H9 (cell line): Measurements from ENCODE around the gene NHSL1. TPM values are rescaled to one million over a fixed set of nuclear protein-coding genes. Genes with fewer than 3 reads are reported as not detected.

Experiments
- DNase-seq: peaks from one replicate; pipeline ENCODE4 v3.0.0-alpha.2; 2017
- H2AFZ ChIP-seq: one replicate; pipeline ENCODE4 v1.6.1; 2013; ENCODE audit warnings: mild to moderate bottlenecking, low read length, control low read depth, moderate library complexity
- H2AK5ac ChIP-seq: 2 replicates; pipeline ENCODE4 v1.6.1; 2013; ENCODE audit warnings: low read length, control low read depth, mixed read lengths; ENCODE audit not compliant: insufficient read length
- H2BK120ac ChIP-seq: one replicate; pipeline ENCODE4 v1.6.1; 2013; ENCODE audit warnings: low read depth, mild to moderate bottlenecking, low read length, control low read depth, inconsistent platforms; ENCODE audit not compliant: poor library complexity, severe bottlenecking
- H2BK12ac ChIP-seq: 2 replicates; pipeline ENCODE4 v1.6.1; 2013; ENCODE audit warnings: low read length, control low read depth, mixed read lengths, low read depth; ENCODE audit not compliant: insufficient read length
- H2BK15ac ChIP-seq: 2 replicates; pipeline ENCODE4 v1.6.1; 2013; ENCODE audit warnings: low read depth, low read length, control low read depth
- H2BK20ac ChIP-seq: one replicate; pipeline ENCODE4 v1.6.1; 2013; ENCODE audit warnings: low read depth, mild to moderate bottlenecking, low read length, control low read depth, inconsistent platforms; ENCODE audit not compliant: poor library complexity, severe bottlenecking
- H2BK5ac ChIP-seq: 2 replicates; pipeline ENCODE4 v1.6.1; 2013; ENCODE audit warnings: low read length, control low read depth, mixed read lengths; ENCODE audit not compliant: insufficient read length
- H3K14ac ChIP-seq: 2 replicates; pipeline ENCODE4 v1.6.1; 2013; ENCODE audit warnings: low read length, control low read depth; ENCODE audit not compliant: insufficient read depth
- H3K18ac ChIP-seq: 2 replicates; pipeline ENCODE4 v1.6.1; 2013; ENCODE audit warnings: low read depth, mild to moderate bottlenecking, mixed read lengths, low read length, control low read depth; ENCODE audit not compliant: insufficient read length
- H3K23ac ChIP-seq: 2 replicates; pipeline ENCODE4 v1.6.1; 2013; ENCODE audit warnings: low read length, control low read depth, mixed read lengths, low read depth; ENCODE audit not compliant: insufficient read length
- H3K23me2 ChIP-seq: 2 replicates; pipeline ENCODE4 v1.6.1; 2013; ENCODE audit warnings: low read depth, mild to moderate bottlenecking, mixed read lengths, low read length, control low read depth; ENCODE audit not compliant: insufficient read length, poor library complexity, severe bottlenecking
- H3K27ac ChIP-seq: 2 replicates; pipeline ENCODE4 v1.5.1; 2013; ENCODE audit warnings: low read length, control low read depth, mixed read lengths, low read depth; ENCODE audit not compliant: insufficient read length
- H3K27me3 ChIP-seq: 2 replicates; pipeline ENCODE4 v1.6.1; 2013; ENCODE audit warnings: low read length, control low read depth, inconsistent platforms; ENCODE audit not compliant: insufficient read depth
- H3K4ac ChIP-seq: 2 replicates; pipeline ENCODE4 v1.6.1; 2013; ENCODE audit warnings: low read depth, mild to moderate bottlenecking, control low read depth, inconsistent platforms, low read length, moderate library complexity
- H3K4me1 ChIP-seq: 2 replicates; pipeline ENCODE4 v1.6.1; 2013; ENCODE audit warnings: low read length, control low read depth, inconsistent platforms; ENCODE audit not compliant: insufficient read depth
- H3K4me2 ChIP-seq: 2 replicates; pipeline ENCODE4 v1.6.1; 2013; ENCODE audit warnings: low read length, control low read depth, mixed read lengths; ENCODE audit not compliant: insufficient read length, insufficient read depth
- H3K56ac ChIP-seq: 2 replicates; pipeline ENCODE4 v1.6.1; 2013; ENCODE audit warnings: low read depth, mild to moderate bottlenecking, mixed read lengths, low read length, control low read depth; ENCODE audit not compliant: insufficient read length
- H3K79me1 ChIP-seq: 2 replicates; pipeline ENCODE4 v1.6.1; 2013; ENCODE audit warnings: low read depth, mild to moderate bottlenecking, moderate library complexity, low read length, control low read depth, inconsistent platforms; ENCODE audit not compliant: insufficient read depth, poor library complexity, severe bottlenecking
- H3K79me2 ChIP-seq: 2 replicates; pipeline ENCODE4 v1.6.1; 2013; ENCODE audit warnings: low read length, control low read depth, inconsistent platforms; ENCODE audit not compliant: insufficient read depth
- H3K9ac ChIP-seq: 2 replicates; pipeline ENCODE4 v1.6.1; 2013; ENCODE audit warnings: low read length, control low read depth, mixed read lengths; ENCODE audit not compliant: insufficient read length; ENCODE audit errors: extremely low read depth
- H3K9me3 ChIP-seq: one replicate; pipeline ENCODE4 v1.6.1; 2013; ENCODE audit warnings: low read depth, low read length, inconsistent platforms; ENCODE audit not compliant: control insufficient read depth
- H3T11ph ChIP-seq: one replicate; pipeline ENCODE4 v1.6.1; 2013; ENCODE audit warnings: mild to moderate bottlenecking, low read length, control low read depth, inconsistent platforms
- H4K20me1 ChIP-seq: one replicate; pipeline ENCODE4 v1.6.1; 2013; ENCODE audit not compliant: control insufficient read depth, insufficient read length, insufficient read depth
- H4K5ac ChIP-seq: 2 replicates; pipeline ENCODE4 v1.6.1; 2013; ENCODE audit warnings: low read depth, mild to moderate bottlenecking, mixed read lengths, low read length, control low read depth; ENCODE audit not compliant: insufficient read length
- H4K8ac ChIP-seq: replicated peaks from 2 replicates; pipeline ENCODE4 v1.6.1; 2013; ENCODE audit warnings: low read length, control low read depth, mixed read lengths, low read depth; ENCODE audit not compliant: insufficient read length
- H4K91ac ChIP-seq: 2 replicates; pipeline ENCODE4 v1.6.1; 2013; ENCODE audit warnings: low read depth, mild to moderate bottlenecking, moderate library complexity, mixed read lengths, low read length, control low read depth; ENCODE audit not compliant: insufficient read length
- H3K27ac Mint-ChIP-seq, 3 experiments: 2 replicates in 2 of 3; 3 replicates in 1 of 3; pipeline ENCODE4 v1.8.0; 2020 to 2021; ENCODE audit warnings: mixed read lengths in 3 of 3, mild to moderate bottlenecking in 1 of 3, moderate library complexity in 1 of 3
- H3K27me3 Mint-ChIP-seq: 2 replicates; pipeline ENCODE4 v1.8.0; 2021; ENCODE audit warnings: low read depth, mild to moderate bottlenecking, moderate library complexity, mixed read lengths
- H3K36me3 Mint-ChIP-seq, 3 experiments: 2 replicates in 2 of 3; 3 replicates in 1 of 3; pipeline ENCODE4 v1.8.0; 2020 to 2021; ENCODE audit warnings: low read depth in 3 of 3, mixed read lengths in 3 of 3; ENCODE audit not compliant: insufficient read depth in 1 of 3
- H3K4me1 Mint-ChIP-seq, 2 experiments: 2 replicates each; pipeline ENCODE4 v1.8.0; 2020; ENCODE audit warnings: mixed read lengths in 2 of 2
- H3K4me3 Mint-ChIP-seq, 2 experiments: 2 replicates in 1 of 2; 3 replicates in 1 of 2; pipeline ENCODE4 v1.8.0; 2020 to 2021; ENCODE audit warnings: mild to moderate bottlenecking in 2 of 2, mixed read lengths in 2 of 2, moderate library complexity in 1 of 2
- H3K9me3 Mint-ChIP-seq, 2 experiments: 2 replicates in 1 of 2; 3 replicates in 1 of 2; pipeline ENCODE4 v1.8.0; 2020; ENCODE audit warnings: mild to moderate bottlenecking in 2 of 2, mixed read lengths in 2 of 2, moderate library complexity in 1 of 2
- WGBS: extraction: QIAGEN DNeasy Blood & Tissue Kit; methylation state at CpG from one replicate; pipeline ENCODE4 v1.1.7; 2013; ENCODE audit warnings: missing lambda C conversion rate, low lambda C conversion rate, mixed read lengths; ENCODE audit not compliant: insufficient read length; ENCODE audit errors: extremely low coverage; 5-methylcytosine and 5-hydroxymethylcytosine counted together
- total RNA-seq: library from RNA; stranded (reverse); gene quantifications from 2 replicates; pipeline ENCODE4 v1.2.1, GENCODE V29; 2021
- TF ChIP-seq, protein P1 (sequence below): fragments of 200-600 bp; sonication (generic); conservative IDR thresholded peaks from 3 replicates; pipeline ENCODE4 v1.8.0; 2021; ENCODE audit warnings: antibody characterized with exemption, mild to moderate bottlenecking

NHSL1 gene
- total RNA-seq, 1 experiment from 2014 or later: 28.7 TPM

DNA sequence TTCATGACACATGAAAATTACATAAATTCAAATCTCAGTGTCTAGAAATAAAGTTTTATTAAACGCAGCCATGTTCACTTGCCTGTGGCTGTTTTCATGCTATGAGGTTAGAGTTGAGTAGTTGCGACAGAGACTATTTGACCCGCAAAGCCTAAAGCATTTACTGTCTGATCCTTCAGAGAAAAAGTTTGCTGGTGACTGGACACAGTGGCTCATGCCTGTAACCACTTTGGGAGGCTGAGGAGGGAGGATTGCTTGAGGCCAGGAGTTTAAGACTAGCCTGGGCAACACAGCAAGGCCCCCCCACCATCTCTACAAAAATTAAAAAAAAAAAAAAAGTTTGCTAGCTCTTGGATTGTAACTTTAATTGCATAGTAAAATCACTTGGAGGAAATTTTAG lies 112.4 kb downstream of the NHSL1 start:
- no peak overlapping the region for H3K4me3 Mint-ChIP-seq
- H3K23me2 ChIP-seq: no peaks in the 10 kb centered on the region
- H3K18ac ChIP-seq: no peak overlapping the region
- H3K4me1 Mint-ChIP-seq: peaks cover 27 to 29% of the 10 kb centered on the region in 2 experiments
- no peak overlapping the region for H3K9ac ChIP-seq
- H2BK15ac ChIP-seq: no peak overlapping the region
- DNase-seq: no peak
- no peaks in the 10 kb centered on the region for H3K9me3 Mint-ChIP-seq
- no peak overlapping the region for H2BK20ac ChIP-seq
- TF ChIP-seq, protein P1, sequence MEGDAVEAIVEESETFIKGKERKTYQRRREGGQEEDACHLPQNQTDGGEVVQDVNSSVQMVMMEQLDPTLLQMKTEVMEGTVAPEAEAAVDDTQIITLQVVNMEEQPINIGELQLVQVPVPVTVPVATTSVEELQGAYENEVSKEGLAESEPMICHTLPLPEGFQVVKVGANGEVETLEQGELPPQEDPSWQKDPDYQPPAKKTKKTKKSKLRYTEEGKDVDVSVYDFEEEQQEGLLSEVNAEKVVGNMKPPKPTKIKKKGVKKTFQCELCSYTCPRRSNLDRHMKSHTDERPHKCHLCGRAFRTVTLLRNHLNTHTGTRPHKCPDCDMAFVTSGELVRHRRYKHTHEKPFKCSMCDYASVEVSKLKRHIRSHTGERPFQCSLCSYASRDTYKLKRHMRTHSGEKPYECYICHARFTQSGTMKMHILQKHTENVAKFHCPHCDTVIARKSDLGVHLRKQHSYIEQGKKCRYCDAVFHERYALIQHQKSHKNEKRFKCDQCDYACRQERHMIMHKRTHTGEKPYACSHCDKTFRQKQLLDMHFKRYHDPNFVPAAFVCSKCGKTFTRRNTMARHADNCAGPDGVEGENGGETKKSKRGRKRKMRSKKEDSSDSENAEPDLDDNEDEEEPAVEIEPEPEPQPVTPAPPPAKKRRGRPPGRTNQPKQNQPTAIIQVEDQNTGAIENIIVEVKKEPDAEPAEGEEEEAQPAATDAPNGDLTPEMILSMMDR: no peak
- H3T11ph ChIP-seq: no peak overlapping the region
- WGBS: no CpG with 5 or more reads among the region's 3 CpGs
- no peaks in the 10 kb centered on the region for H4K20me1 ChIP-seq
- no peak overlapping the region for H3K14ac ChIP-seq
- H3K23ac ChIP-seq: no peak overlapping the region
- H4K91ac ChIP-seq: no peak overlapping the region
- no peak overlapping the region for H3K4ac ChIP-seq
- no peak overlapping the region for H2BK12ac ChIP-seq
- H3K56ac ChIP-seq: no peak overlapping the region
- no peak overlapping the region for H2AFZ ChIP-seq
- H3K4me2 ChIP-seq: no peak overlapping the region
- no peaks in the 10 kb centered on the region for H3K27me3 ChIP-seq
- H3K36me3 Mint-ChIP-seq: no peaks in the 10 kb centered on the region
- H2BK120ac ChIP-seq: no peak overlapping the region
- H3K27me3 Mint-ChIP-seq: no peaks in the 10 kb centered on the region
- H3K9me3 ChIP-seq: no peaks in the 10 kb centered on the region
- H3K27ac Mint-ChIP-seq: no peak overlapping the region
- no peaks in the 10 kb centered on the region for H3K79me2 ChIP-seq
- no peaks in the 10 kb centered on the region; the same call in 1 of the 2 replicates for H3K4me1 ChIP-seq
- H4K5ac ChIP-seq: no peak overlapping the region
- H4K8ac ChIP-seq: no peak overlapping the region
- no peak overlapping the region for H2AK5ac ChIP-seq
- no peak overlapping the region for H3K27ac ChIP-seq
- no peak overlapping the region for H2BK5ac ChIP-seq
- H3K79me1 ChIP-seq: no peaks in the 10 kb centered on the region
